HG03103 (cell line): Measurements from ENCODE around the gene TMCC2.

Experiments
- ATAC-seq: cut with Tn5 transposase; IDR thresholded peaks from one replicate; pipeline ENCODE4 v1.9.1; 2021; ENCODE audit warnings: low read depth; ENCODE audit not compliant: unreplicated experiment

Gene TMCC2

GRCh38 chr1:205298191-205298994 is 70.6 kb downstream of the TMCC2 start:
- no peak for ATAC-seq

- no peak for ATAC-seq
These were observed 72.4 kb downstream of the TMCC2 start for GRCh38 chr1:205300149-205300548.

- no peak for ATAC-seq
These were observed 73.6 kb downstream of the TMCC2 start for GRCh38 chr1:205301205-205301821.

GRCh38 chr1:205301842-205302588 is 74.3 kb downstream of the TMCC2 start:
- no peak for ATAC-seq

- no peak for ATAC-seq
These were observed 75.6 kb downstream of the TMCC2 start for GRCh38 chr1:205303247-205303888.

- ATAC-seq, result no peak
These were observed 76.4 kb downstream of the TMCC2 start for GRCh38 chr1:205304046-205304694.

GRCh38 chr1:205304695-205305070 is 76.9 kb downstream of the TMCC2 start:
- no peak for ATAC-seq

- no peak for ATAC-seq
These were observed 79.3 kb downstream of the TMCC2 start for GRCh38 chr1:205306929-205307566.

GRCh38 chr1:205309741-205310140 is 82.0 kb downstream of the TMCC2 start:
- no peak for ATAC-seq

- no peak for ATAC-seq
These were observed 83.4 kb downstream of the TMCC2 start for GRCh38 chr1:205310976-205311704.

GRCh38 chr1:205312866-205313562 is 85.3 kb downstream of the TMCC2 start:
- ATAC-seq, result no peak

GRCh38 chr1:205313563-205314308 is 86.0 kb downstream of the TMCC2 start:
- ATAC-seq, result no peak

GRCh38 chr1:205315008-205315618 is 87.4 kb downstream of the TMCC2 start:
- no peak for ATAC-seq

- no peak for ATAC-seq
These were observed 88.4 kb downstream of the TMCC2 start for GRCh38 chr1:205316161-205316566.

- no peak for ATAC-seq
These were observed 89.7 kb downstream of the TMCC2 start for GRCh38 chr1:205317311-205317917.

GRCh38 chr1:205318231-205318991 is 90.7 kb downstream of the TMCC2 start:
- no peak for ATAC-seq
